Stimulated activated memory B cell treated with anti-CD40 and anti-IgM and Interleukin-4, amounts not matched to agents 10 μg/mL and 1 μg/mL and 100 μg/mL, for 72 hours (primary cell): Measurements from ENCODE around the gene PRKN.

Experiments
- ATAC-seq: fragments of 150-1000 bp; cut with Tn5 transposase; 2 replicates; pipeline ENCODE4 v1.10.0; 2021
- H3K27ac Mint-ChIP-seq: one replicate; pipeline ENCODE4 v1.8.0; 2022; ENCODE audit warnings: mild to moderate bottlenecking, mixed read lengths
- H3K27me3 Mint-ChIP-seq: one replicate; pipeline ENCODE4 v1.8.0; 2022; ENCODE audit warnings: mixed read lengths
- H3K36me3 Mint-ChIP-seq: one replicate; pipeline ENCODE4 v1.8.0; 2022; ENCODE audit warnings: mixed read lengths
- H3K4me1 Mint-ChIP-seq: one replicate; pipeline ENCODE4 v1.8.0; 2022; ENCODE audit warnings: mixed read lengths
- H3K4me3 Mint-ChIP-seq: one replicate; pipeline ENCODE4 v1.8.0; 2022; ENCODE audit warnings: mild to moderate bottlenecking, moderate library complexity, mixed read lengths
- H3K9me3 Mint-ChIP-seq: one replicate; pipeline ENCODE4 v1.8.0; 2022; ENCODE audit warnings: mixed read lengths

The PRKN gene

DNA sequence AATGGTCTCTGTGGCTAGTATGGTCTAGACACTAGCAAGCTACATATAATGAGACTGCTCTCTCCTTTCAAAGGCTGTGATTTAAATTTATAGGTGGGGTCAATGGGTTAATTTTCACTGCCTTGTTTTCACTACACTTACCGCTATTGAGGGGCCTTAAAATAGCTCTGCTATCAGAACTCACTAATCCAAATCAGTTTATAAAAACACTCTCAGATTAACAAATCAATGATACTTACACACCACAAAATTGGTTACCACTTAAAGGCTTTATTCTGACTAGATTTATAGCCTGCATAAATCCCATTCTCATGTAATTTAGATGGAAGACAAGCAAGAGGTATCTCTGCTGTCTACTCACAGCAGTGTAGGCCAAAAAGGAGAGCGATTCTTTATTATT, 1140.7 kb downstream of the PRKN start:
- H3K9me3 Mint-ChIP-seq: no peaks in the 10 kb centered on the region
- ATAC-seq: no peak
- H3K4me3 Mint-ChIP-seq: no peak overlapping the region
- H3K27me3 Mint-ChIP-seq: no peaks in the 10 kb centered on the region
- H3K36me3 Mint-ChIP-seq: no peaks in the 10 kb centered on the region
- H3K4me1 Mint-ChIP-seq: no peaks in the 10 kb centered on the region
- H3K27ac Mint-ChIP-seq: no peak overlapping the region

- Mint-ChIP-seq H3K27ac (no peak overlapping the region), H3K27me3 (no peaks in the 10 kb centered on the region), H3K36me3 (no peaks in the 10 kb centered on the region), H3K9me3 (no peaks in the 10 kb centered on the region), H3K4me3 (no peak overlapping the region), H3K4me1 (no peaks in the 10 kb centered on the region)
- ATAC-seq: no peak
Measured at GRCh38 chr6:161584621-161585340, 1142.8 kb downstream of the PRKN start.

- Mint-ChIP-seq H3K9me3 (no peaks in the 10 kb centered on the region), H3K4me1 (no peaks in the 10 kb centered on the region), H3K4me3 (no peak overlapping the region), H3K27ac (no peak overlapping the region), H3K36me3 (no peaks in the 10 kb centered on the region), H3K27me3 (no peaks in the 10 kb centered on the region)
- ATAC-seq: no peak
Measured at GRCh38 chr6:161584051-161584450, 1143.5 kb downstream of the PRKN start.

DNA sequence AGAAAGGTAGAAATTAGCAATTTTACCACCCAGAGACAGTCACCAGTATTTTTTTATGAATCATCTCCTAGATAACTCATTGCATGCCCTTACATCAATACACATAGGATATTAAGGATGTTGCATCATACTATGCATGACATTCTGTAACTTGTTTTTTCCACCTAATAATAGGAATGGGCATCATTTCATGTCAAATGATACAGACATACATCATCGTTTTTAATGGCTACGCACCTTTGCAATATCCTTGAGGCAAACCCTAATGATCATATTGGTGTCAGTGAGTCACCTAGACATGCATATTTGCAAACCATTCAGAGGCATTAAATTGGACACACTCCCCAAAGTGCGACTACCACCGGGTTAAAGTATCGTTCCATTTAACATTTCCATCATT, 1144.0 kb downstream of the PRKN start:
- Mint-ChIP-seq H3K27me3 (no peaks in the 10 kb centered on the region), H3K27ac (no peak overlapping the region), H3K4me1 (no peaks in the 10 kb centered on the region), H3K4me3 (no peak overlapping the region), H3K9me3 (no peaks in the 10 kb centered on the region), H3K36me3 (no peaks in the 10 kb centered on the region)
- ATAC-seq: no peak

- H3K27ac Mint-ChIP-seq: no peak overlapping the region
- peaks cover 4% of the 10 kb centered on the region for H3K9me3 Mint-ChIP-seq
- H3K4me1 Mint-ChIP-seq: no peaks in the 10 kb centered on the region
- no peak overlapping the region for H3K4me3 Mint-ChIP-seq
- no peaks in the 10 kb centered on the region for H3K36me3 Mint-ChIP-seq
- no peaks in the 10 kb centered on the region for H3K27me3 Mint-ChIP-seq
- no peak for ATAC-seq
Measured at GRCh38 chr6:161578478-161578877, 1149.1 kb downstream of the PRKN start.

DNA sequence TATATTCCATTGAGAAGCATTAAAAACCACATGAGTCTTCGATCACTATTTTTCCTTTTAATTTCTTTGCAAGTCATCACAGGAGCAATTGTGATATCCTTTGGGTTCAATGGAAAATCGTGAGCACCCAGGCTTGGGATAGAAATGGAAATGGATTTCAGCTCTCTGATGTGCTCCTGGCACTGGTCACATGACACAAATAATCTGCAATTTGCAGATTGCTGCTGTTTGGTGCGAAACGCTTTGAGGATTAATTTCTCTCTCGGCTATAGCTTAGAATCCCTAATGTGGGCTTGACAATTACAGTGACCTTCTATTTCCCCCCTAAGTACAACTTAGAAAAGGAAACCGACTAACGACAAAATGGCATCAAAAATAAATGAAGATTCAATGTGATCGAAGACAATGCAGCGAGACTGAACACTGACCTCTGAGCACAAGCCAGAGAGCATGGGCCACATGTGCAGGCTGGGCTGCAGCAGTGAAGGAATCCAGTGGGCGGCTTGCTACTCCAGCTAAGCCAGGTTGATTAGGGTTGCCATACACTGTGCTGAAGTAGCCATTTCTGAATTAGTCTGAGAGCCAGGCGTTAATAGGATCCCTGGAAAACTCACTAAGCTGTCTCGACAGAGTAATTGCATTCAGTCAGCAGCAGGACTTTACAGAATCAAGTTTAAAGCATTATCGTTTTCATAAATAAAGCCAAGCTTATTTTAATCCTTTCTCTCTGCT, 1151.9 kb downstream of the PRKN start:
- no peaks in the 10 kb centered on the region for H3K4me1 Mint-ChIP-seq
- no peaks in the 10 kb centered on the region for H3K27me3 Mint-ChIP-seq
- no peaks in the 10 kb centered on the region for H3K36me3 Mint-ChIP-seq
- H3K4me3 Mint-ChIP-seq: no peak overlapping the region
- H3K27ac Mint-ChIP-seq: no peak overlapping the region
- H3K9me3 Mint-ChIP-seq: peaks cover 9% of the 10 kb centered on the region
- ATAC-seq: no peak

DNA sequence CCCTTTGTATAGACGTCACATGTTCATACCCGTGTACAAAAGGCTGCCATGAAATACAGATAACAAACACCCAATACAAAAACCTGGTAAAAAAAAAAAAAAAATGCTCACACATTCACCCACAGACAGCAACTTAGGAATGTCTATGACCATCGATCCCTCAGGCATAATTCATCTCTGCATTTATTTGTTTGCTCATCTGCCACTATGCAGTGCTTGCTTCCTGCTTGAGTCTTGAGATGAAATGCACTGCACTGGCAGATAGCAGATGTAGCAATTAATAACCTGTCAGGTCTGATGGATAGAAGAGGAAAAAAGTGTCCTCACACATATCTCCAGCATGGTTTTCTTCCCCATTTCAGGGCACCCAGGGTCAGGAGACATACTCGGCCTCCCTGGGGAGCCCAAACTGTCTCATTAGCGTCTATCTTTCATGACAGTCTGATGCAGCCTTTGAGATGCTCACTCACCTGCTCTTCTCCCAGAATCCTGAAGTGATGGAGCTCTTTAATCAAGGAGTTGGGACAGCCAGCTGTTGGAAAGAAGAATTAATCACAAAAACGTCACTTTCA, 1158.6 kb downstream of the PRKN start:
- no peak overlapping the region for H3K4me3 Mint-ChIP-seq
- H3K4me1 Mint-ChIP-seq: no peaks in the 10 kb centered on the region
- no peak for ATAC-seq
- no peaks in the 10 kb centered on the region for H3K36me3 Mint-ChIP-seq
- no peak overlapping the region for H3K27ac Mint-ChIP-seq
- H3K27me3 Mint-ChIP-seq: no peaks in the 10 kb centered on the region
- H3K9me3 Mint-ChIP-seq: peaks cover 11% of the 10 kb centered on the region

- no peak for ATAC-seq
- Mint-ChIP-seq H3K27ac (no peak overlapping the region), H3K36me3 (no peaks in the 10 kb centered on the region), H3K4me1 (no peaks in the 10 kb centered on the region), H3K4me3 (no peak overlapping the region), H3K9me3 (peaks cover 3% of the 10 kb centered on the region), H3K27me3 (no peaks in the 10 kb centered on the region)
Measured at GRCh38 chr6:161564952-161565351, 1162.6 kb downstream of the PRKN start.

DNA sequence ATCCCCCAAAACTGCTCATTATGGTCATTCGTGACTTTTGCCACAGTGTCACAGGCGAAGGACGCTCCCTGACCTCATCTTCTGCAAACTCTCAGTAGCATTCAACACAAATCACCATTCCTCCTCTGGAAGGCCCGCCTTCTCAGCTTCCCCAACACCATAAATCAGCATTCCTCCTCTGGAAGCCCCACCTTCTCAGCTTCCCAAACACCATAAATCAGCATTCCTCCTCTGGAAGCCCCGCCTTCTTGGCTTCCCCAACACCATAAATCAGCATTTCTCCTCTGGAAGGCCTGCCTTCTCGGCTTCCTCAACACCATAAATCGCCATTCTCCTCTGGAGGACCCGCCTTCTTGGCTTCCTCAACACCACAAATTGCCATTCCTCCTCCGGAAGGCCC, 1165.7 kb downstream of the PRKN start:
- H3K9me3 Mint-ChIP-seq: no peaks in the 10 kb centered on the region
- ATAC-seq: no peak
- H3K27ac Mint-ChIP-seq: no peak overlapping the region
- no peaks in the 10 kb centered on the region for H3K4me1 Mint-ChIP-seq
- no peak overlapping the region for H3K4me3 Mint-ChIP-seq
- no peaks in the 10 kb centered on the region for H3K27me3 Mint-ChIP-seq
- no peaks in the 10 kb centered on the region for H3K36me3 Mint-ChIP-seq

DNA sequence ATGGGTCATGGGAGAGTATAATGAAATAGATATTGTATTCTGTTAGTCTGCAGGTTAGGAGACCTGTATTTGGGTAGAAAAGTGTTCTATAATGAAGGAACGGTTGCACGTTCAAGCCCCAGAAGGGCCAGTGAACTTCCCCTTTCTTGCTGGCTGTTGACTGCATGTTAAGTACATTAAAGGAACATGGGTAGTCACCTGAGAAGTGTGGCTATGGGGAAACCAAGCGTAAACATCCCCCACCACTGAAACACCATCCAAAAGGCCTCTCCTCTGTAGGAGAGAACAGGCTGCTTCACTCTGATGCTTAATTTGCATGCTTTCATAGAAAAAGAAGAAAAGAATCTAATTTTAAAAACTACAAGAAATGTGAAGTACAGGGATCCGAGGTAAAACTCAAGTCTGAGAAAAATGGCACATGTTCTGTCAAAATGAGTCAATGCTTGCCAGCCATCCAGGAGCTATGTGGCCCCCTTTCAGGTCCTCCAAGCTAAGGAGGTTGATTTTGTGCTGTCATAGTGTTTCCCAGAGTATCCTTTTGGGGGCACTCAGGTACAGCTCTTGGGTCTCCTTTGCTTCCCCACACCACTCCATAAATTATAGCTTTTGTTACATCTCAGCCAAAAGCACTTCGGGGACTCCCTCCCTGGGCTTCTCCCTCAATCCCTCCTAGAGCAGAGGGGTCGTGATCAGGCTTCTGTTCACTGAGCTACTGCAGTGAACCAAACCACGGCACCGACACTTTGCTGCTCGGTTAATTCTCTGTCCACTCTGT, 1170.0 kb downstream of the PRKN start:
- H3K4me3 Mint-ChIP-seq: no peak overlapping the region
- ATAC-seq: peak; percentile 59
- peaks cover 12% of the 10 kb centered on the region for H3K9me3 Mint-ChIP-seq
- no peak overlapping the region for H3K27ac Mint-ChIP-seq
- H3K4me1 Mint-ChIP-seq: no peaks in the 10 kb centered on the region
- H3K36me3 Mint-ChIP-seq: peaks cover 6% of the 10 kb centered on the region
- H3K27me3 Mint-ChIP-seq: no peaks in the 10 kb centered on the region

- Mint-ChIP-seq H3K4me1 (no peaks in the 10 kb centered on the region), H3K27ac (no peak overlapping the region), H3K4me3 (no peak overlapping the region), H3K9me3 (peaks cover 18% of the 10 kb centered on the region), H3K27me3 (no peaks in the 10 kb centered on the region), H3K36me3 (peaks cover 6% of the 10 kb centered on the region)
- ATAC-seq: no peak
Measured at GRCh38 chr6:161554883-161555282, 1172.7 kb downstream of the PRKN start.

DNA sequence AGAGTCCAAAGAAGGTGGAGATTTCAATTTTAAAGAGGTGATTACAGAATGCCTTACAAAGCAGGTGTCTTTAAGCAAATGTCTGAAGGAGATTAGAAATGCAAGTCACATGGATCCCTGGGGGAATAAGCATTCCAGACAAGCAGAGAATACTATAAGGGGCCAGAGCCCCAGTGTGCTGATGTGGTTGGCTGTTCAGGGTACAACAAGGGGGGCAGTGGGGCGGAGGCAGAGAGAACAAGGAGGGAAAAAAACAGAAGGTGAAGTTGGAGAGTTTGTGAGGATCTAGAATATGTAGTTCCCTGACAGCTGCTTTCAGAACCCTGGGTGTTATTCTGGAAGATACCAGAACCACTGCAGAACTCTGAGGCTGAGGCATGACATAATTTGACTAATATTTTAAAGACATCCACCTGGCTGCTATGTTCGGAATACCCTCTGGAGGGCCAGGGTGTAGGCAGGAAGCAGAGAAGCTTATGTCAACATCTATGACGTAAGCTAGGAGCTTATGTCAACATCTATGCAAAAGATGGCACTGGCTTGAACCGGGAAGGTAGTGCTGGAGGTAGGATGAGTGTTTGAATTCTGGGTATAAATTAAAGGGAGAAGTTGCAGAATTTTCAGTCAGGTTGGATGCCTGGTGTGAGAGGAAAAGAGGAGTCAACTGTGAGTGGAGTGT, 1177.5 kb downstream of the PRKN start:
- no peaks in the 10 kb centered on the region for H3K27me3 Mint-ChIP-seq

DNA sequence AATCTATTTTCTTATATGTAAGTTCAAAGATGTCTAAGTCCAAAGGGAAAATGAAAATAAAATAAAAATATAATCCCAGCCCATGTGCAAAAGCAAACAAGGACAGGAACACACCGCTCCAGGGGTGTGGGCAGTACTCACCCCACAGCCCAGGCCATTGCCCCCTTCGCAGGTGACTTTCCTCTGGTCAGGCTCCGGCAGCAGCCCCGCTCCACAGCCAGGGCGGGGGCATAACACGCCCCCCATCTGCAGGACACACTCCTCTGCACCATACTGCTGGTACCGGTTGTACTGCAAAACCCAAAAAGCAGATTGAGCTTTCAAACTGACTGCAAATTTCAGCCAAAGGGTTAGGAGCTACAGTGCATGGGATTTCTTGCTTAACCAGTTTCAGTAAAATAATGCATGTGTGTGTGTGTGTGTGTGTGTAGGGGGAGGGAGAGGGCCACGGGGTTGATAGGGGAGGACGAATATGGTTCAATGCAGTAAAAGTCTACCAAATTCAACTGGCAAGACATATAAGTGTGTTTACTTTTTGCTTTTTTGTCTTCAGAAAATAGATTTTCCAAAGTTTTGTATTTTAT, 1178.8 kb downstream of the PRKN start:
- Mint-ChIP-seq H3K36me3 (peaks cover 6% of the 10 kb centered on the region), H3K4me1 (no peaks in the 10 kb centered on the region), H3K27ac (no peak overlapping the region), H3K9me3 (peaks cover 11% of the 10 kb centered on the region), H3K4me3 (no peak overlapping the region), H3K27me3 (no peaks in the 10 kb centered on the region)
- ATAC-seq: no peak

More for the DNA sequence above, 1177.5 kb downstream of the PRKN start:
- Mint-ChIP-seq H3K36me3 (peaks cover 6% of the 10 kb centered on the region), H3K9me3 (peaks cover 14% of the 10 kb centered on the region), H3K27ac (no peak overlapping the region), H3K4me1 (no peaks in the 10 kb centered on the region), H3K4me3 (no peak overlapping the region)
- no peak for ATAC-seq

DNA sequence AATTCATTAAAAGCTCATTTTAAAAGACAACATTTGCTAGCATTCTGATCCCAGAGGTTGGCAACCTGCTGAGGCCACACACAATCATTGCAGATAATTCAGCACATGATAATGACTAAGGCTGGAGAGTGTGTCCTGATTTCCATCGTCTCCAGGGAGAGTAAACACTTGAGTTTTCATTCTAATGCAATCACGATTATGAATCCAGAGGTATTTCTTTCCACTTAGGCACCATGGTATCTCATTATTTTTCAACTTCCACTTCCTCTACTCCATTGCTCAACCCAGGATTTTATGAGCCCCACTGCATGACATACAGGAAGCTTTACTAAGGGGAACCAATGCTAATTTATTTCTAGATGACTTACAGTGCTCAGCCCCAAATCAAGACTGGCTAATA, 1179.9 kb downstream of the PRKN start:
- Mint-ChIP-seq H3K9me3 (peaks cover 6% of the 10 kb centered on the region), H3K4me3 (no peak overlapping the region), H3K27ac (no peak overlapping the region), H3K36me3 (no peaks in the 10 kb centered on the region), H3K4me1 (no peaks in the 10 kb centered on the region), H3K27me3 (no peaks in the 10 kb centered on the region)
- no peak for ATAC-seq

- no peaks in the 10 kb centered on the region for H3K27me3 Mint-ChIP-seq
- ATAC-seq: no peak
- no peak overlapping the region for H3K4me3 Mint-ChIP-seq
- H3K9me3 Mint-ChIP-seq: peaks cover 3% of the 10 kb centered on the region
- H3K36me3 Mint-ChIP-seq: no peaks in the 10 kb centered on the region
- no peak overlapping the region for H3K27ac Mint-ChIP-seq
- H3K4me1 Mint-ChIP-seq: no peaks in the 10 kb centered on the region
Measured at GRCh38 chr6:161546632-161547031, 1180.9 kb downstream of the PRKN start.
